ENCODE data around the gene USP9X.

USP9X gene

GRCh38 chrX:41259516-41259915 lies 174.3 kb downstream of the USP9X start:
- no peak for TF ChIP-seq CEBPB (IDR thresholded peaks at IDR 0.05)
- TF ChIP-seq USF1 (IDR thresholded peaks at IDR 0.05), result no peak
- no peak for TF ChIP-seq TCF12 (IDR thresholded peaks at IDR 0.05; ENCODE audit: low read depth)
- TF ChIP-seq FOXM1 (IDR thresholded peaks at IDR 0.05; ENCODE audit: borderline replicate concordance, low read depth), result no peak
- TF ChIP-seq MAX (IDR thresholded peaks at IDR 0.05), result no peak
- TF ChIP-seq REST (IDR thresholded peaks at IDR 0.05; ENCODE audit: low read depth), result no peak
- no peak for TF ChIP-seq ZBTB7A (IDR thresholded peaks at IDR 0.05; ENCODE audit: low read depth)
- TF ChIP-seq EP300 (IDR thresholded peaks at IDR 0.05; ENCODE audit: borderline replicate concordance), result no peak
- no peak for TF ChIP-seq CREB1 (IDR thresholded peaks at IDR 0.05; ENCODE audit: low read depth)
- TF ChIP-seq RAD21 (IDR thresholded peaks at IDR 0.05; ENCODE audit: low read depth), result no peak
- TF ChIP-seq NFIC (IDR thresholded peaks at IDR 0.05), result no peak
- TF ChIP-seq TAF1 (IDR thresholded peaks at IDR 0.05; ENCODE audit: low read depth), result no peak

GRCh38 chrX:41265615-41266014 lies 180.4 kb downstream of the USP9X start:
- no peak for TF ChIP-seq NFIC (IDR thresholded peaks at IDR 0.05)
- no peak for TF ChIP-seq RAD21 (IDR thresholded peaks at IDR 0.05; ENCODE audit: low read depth)
- no peak for TF ChIP-seq ZBTB7A (IDR thresholded peaks at IDR 0.05; ENCODE audit: low read depth)
- TF ChIP-seq USF1 (IDR thresholded peaks at IDR 0.05), result no peak
- no peak for TF ChIP-seq EGR1 (IDR thresholded peaks at IDR 0.05)
- no peak for TF ChIP-seq FOXM1 (IDR thresholded peaks at IDR 0.05; ENCODE audit: borderline replicate concordance, low read depth)
- TF ChIP-seq YY1 (IDR thresholded peaks at IDR 0.05; ENCODE audit: low read depth), result no peak
- no peak for TF ChIP-seq REST (IDR thresholded peaks at IDR 0.05; ENCODE audit: low read depth)
- no peak for TF ChIP-seq TEAD4 (IDR thresholded peaks at IDR 0.05)
- TF ChIP-seq CREB1 (IDR thresholded peaks at IDR 0.05; ENCODE audit: low read depth), result no peak
- no peak for TF ChIP-seq CEBPB (IDR thresholded peaks at IDR 0.05)
- no peak for TF ChIP-seq TAF1 (IDR thresholded peaks at IDR 0.05; ENCODE audit: low read depth)
- no peak for TF ChIP-seq MAX (IDR thresholded peaks at IDR 0.05)
- TF ChIP-seq EP300 (IDR thresholded peaks at IDR 0.05; ENCODE audit: borderline replicate concordance), result no peak
- no peak for TF ChIP-seq TCF12 (IDR thresholded peaks at IDR 0.05; ENCODE audit: low read depth)

- TF ChIP-seq CEBPB (IDR thresholded peaks at IDR 0.05) (peak; percentile 82), CREB1 (IDR thresholded peaks at IDR 0.05; ENCODE audit: low read depth) (no peak)
Observed at GRCh38 chrX:41273638-41274037, 188.4 kb downstream of the USP9X start.

GRCh38 chrX:41275661-41276609 lies 190.7 kb downstream of the USP9X start:
- TF ChIP-seq EP300 (IDR thresholded peaks at IDR 0.05; ENCODE audit: borderline replicate concordance) (no peak), YY1 (IDR thresholded peaks at IDR 0.05; ENCODE audit: low read depth) (peak; percentile 74), EGR1 (IDR thresholded peaks at IDR 0.05) (no peak), ZBTB7A (IDR thresholded peaks at IDR 0.05; ENCODE audit: low read depth) (0 out of 2 replicates have a peak, but pooled peaks have one; percentile 43), USF1 (IDR thresholded peaks at IDR 0.05) (no peak), TCF12 (IDR thresholded peaks at IDR 0.05; ENCODE audit: low read depth) (peak; percentile 20; the same call in 1 of the 2 replicates), TEAD4 (IDR thresholded peaks at IDR 0.05) (peak; percentile 6; the same call in 1 of the 2 replicates), FOXM1 (IDR thresholded peaks at IDR 0.05; ENCODE audit: borderline replicate concordance, low read depth) (no peak), NFIC (IDR thresholded peaks at IDR 0.05) (0 out of 2 replicates have a peak, but pooled peaks have one; percentile 6), CEBPB (IDR thresholded peaks at IDR 0.05) (no peak), CREB1 (IDR thresholded peaks at IDR 0.05; ENCODE audit: low read depth) (no peak), RAD21 (IDR thresholded peaks at IDR 0.05; ENCODE audit: low read depth) (peak; percentile 56), MAX (IDR thresholded peaks at IDR 0.05) (peak; percentile 18; the same call in 1 of the 2 replicates)

Measured in Ishikawa (cell line).